Stomach smooth muscle (tissue), 2 donors: ENCODE data around the gene DENND10.
"Not testable (repeated sequence)": the region's sequence is repeated elsewhere in the genome, so short reads cannot be mapped to it uniquely, and the experiment has no call there.

Experiments used
- H3K27ac ChIP-seq: one replicate; pipeline ENCODE4 v1.7.0; 2013; ENCODE audit warnings: mild to moderate bottlenecking, low read length, inconsistent platforms
- H3K27me3 ChIP-seq, 2 donors: one replicate each; pipeline ENCODE4 v1.7.0; 2013; ENCODE audit warnings: low read length in 2 of 2; ENCODE audit not compliant: insufficient read depth in 2 of 2, control insufficient read depth in 1 of 2
- H3K36me3 ChIP-seq, 2 donors: one replicate each; pipeline ENCODE4 v1.7.0; 2013; ENCODE audit warnings: low read length in 2 of 2; ENCODE audit not compliant: control insufficient read depth in 2 of 2, insufficient read depth in 2 of 2
- H3K4me1 ChIP-seq: one replicate; pipeline ENCODE4 v1.7.0; 2013; ENCODE audit warnings: low read length; ENCODE audit not compliant: control insufficient read depth, insufficient read depth
- H3K4me3 ChIP-seq, 2 donors: one replicate each; pipeline ENCODE4 v1.7.0; 2013; ENCODE audit warnings: low read length in 2 of 2
- H3K9ac ChIP-seq, 2 donors: one replicate each; pipeline ENCODE4 v1.7.0; 2013; ENCODE audit warnings: low read length in 2 of 2, mild to moderate bottlenecking in 1 of 2
- H3K9me3 ChIP-seq, 2 donors: one replicate each; pipeline ENCODE4 v1.7.0; 2013; ENCODE audit warnings: low read length in 2 of 2; ENCODE audit not compliant: control insufficient read depth in 2 of 2
- donor health status: healthy.
- donor health status: Pancreatic carcinoma.

Gene DENND10

GRCh38 chr10:119151601-119152000, 47.7 kb downstream of the DENND10 start:
- not testable (repeated sequence) for H3K4me3 ChIP-seq, H3K4me1 ChIP-seq
- H3K36me3 ChIP-seq = peaks cover 50 to 60% of the 10 kb centered on the region in 2 donors

GRCh38 chr10:119153041-119153440, 49.1 kb downstream of the DENND10 start:
- no peak overlapping the region for H3K9ac ChIP-seq

More at GRCh38 chr10:119151601-119152000, 47.7 kb downstream of the DENND10 start:
- not testable (repeated sequence) for H3K9me3 ChIP-seq, H3K27ac ChIP-seq, H3K9ac ChIP-seq, H3K27me3 ChIP-seq

DNA sequence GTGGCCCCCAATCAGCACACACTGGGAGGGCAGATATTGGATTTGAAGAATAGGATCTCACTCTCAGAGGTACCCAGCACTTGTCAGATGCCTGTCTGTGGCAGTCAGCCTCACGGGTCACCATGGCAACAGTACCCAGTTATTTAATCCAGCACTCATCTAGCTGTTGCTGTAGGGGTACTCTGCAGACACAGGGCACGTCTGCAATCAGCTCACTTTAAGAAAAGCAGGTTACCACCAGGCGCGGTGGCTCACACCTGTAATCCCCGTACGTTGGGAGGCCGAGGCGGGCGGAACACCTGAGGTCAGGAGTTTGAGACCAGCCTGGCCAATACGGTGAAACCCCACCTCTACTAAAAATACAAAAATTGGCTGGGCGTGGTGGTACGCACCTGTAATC, 49.7 kb downstream of the DENND10 start:
- no peaks in the 10 kb centered on the region for H3K4me1 ChIP-seq
- H3K36me3 ChIP-seq = peaks cover 48 to 58% of the 10 kb centered on the region in 2 donors
- no peaks in the 10 kb centered on the region for H3K9me3 ChIP-seq
- no peaks in the 10 kb centered on the region for H3K27me3 ChIP-seq
- no peak overlapping the region for H3K4me3 ChIP-seq
- no peak overlapping the region for H3K27ac ChIP-seq
- no peak overlapping the region for H3K9ac ChIP-seq

More at GRCh38 chr10:119153041-119153440, 49.1 kb downstream of the DENND10 start:
- H3K27me3 ChIP-seq = no peaks in the 10 kb centered on the region
- H3K9me3 ChIP-seq = no peaks in the 10 kb centered on the region
- H3K36me3 ChIP-seq = peaks cover 47 to 56% of the 10 kb centered on the region in 2 donors
- H3K27ac ChIP-seq = no peak overlapping the region
- no peak overlapping the region for H3K4me3 ChIP-seq
- no peaks in the 10 kb centered on the region for H3K4me1 ChIP-seq

DNA sequence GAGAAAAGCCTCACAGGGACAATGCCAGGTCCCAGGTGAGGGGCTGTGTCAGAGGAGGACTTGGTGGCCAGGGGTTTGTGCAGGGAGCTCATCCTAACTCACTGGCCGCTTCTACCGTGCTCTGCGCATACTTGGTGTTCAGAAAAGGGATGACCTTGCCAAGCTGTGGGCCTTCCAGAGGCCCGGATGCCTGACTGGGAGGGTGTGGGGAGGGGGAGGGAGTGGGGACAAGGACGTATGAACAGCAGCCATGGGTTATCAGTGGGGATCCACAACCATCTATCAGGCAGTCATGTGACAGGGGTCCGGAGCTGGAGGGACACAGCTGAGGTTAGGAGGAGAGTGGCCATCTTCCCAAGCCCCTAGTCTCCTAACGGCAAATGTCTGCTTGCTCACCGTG, 55.4 kb downstream of the DENND10 start:
- Histone ChIP-seq H3K27ac (no peak overlapping the region), H3K4me3 (no peak overlapping the region), H3K4me1 (peaks cover 10% of the 10 kb centered on the region), H3K27me3 (no peaks in the 10 kb centered on the region), H3K9ac (no peak overlapping the region), H3K36me3 (peaks cover 27 to 47% of the 10 kb centered on the region in 2 donors), H3K9me3 (no peaks in the 10 kb centered on the region)

- H3K4me1 ChIP-seq = peaks cover 27% of the 10 kb centered on the region
- peaks cover 11 to 26% of the 10 kb centered on the region in 2 donors for H3K36me3 ChIP-seq
- H3K9ac ChIP-seq = no peak overlapping the region
- H3K27me3 ChIP-seq = no peaks in the 10 kb centered on the region
- peak overlapping the region; percentile 31 for H3K27ac ChIP-seq
- no peak overlapping the region for H3K4me3 ChIP-seq
- no peaks in the 10 kb centered on the region for H3K9me3 ChIP-seq
Observed at GRCh38 chr10:119161680-119162451, 58.0 kb downstream of the DENND10 start.

DNA sequence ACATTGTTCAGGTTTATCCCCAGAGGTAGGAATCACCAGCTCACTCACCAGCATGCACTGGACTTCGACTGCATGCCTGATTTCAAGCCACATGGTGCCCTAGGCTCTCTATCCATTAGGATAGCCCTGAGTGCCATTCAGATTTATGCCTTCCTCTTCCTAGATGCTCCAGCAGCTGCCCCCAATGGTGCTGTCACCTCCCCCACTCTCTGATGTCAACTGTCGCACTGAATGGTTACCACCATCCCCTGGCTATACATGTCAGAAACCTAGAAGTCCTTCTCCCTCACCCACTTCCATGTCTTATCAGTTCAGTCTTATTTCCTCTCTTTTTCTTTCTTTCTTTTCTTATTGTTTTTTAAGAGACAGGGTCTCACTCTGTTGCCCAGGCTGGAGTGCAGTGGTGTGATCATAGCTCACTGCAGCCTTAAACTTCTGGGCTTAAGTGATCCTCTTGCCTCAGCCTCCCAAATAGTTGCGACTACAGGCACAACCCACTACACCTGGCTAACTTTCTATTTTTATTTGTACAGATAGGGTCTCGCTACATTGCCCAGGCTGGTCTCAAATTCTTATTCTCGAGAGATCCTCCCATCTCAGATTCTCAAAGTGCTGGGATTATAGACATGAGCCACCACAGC, 58.7 kb downstream of the DENND10 start:
- Histone ChIP-seq H3K4me3 (no peak overlapping the region), H3K36me3 (peaks cover 11 to 29% of the 10 kb centered on the region in 2 donors), H3K9ac (no peak overlapping the region), H3K4me1 (peaks cover 27% of the 10 kb centered on the region), H3K27ac (peak overlapping the region; percentile 24), H3K27me3 (no peaks in the 10 kb centered on the region), H3K9me3 (no peaks in the 10 kb centered on the region)

- Histone ChIP-seq H3K4me1 (peaks cover 27% of the 10 kb centered on the region), H3K4me3 (peak within 1 kb of the TSS; percentile 88 to 91), H3K36me3 (peaks cover 20% of the 10 kb centered on the region in 2 donors), H3K27me3 (no peaks in the 10 kb centered on the region), H3K9me3 (no peaks in the 10 kb centered on the region), H3K27ac (peak within 1 kb of the TSS; percentile 88), H3K9ac (peak within 1 kb of the TSS; percentile 92 to 95)
Observed at GRCh38 chr10:119165171-119166117, 61.5 kb downstream of the DENND10 start, which contains the start of gene SFXN4. TSS of gene SFXN4 (minus strand) at chr10:119165714. CDS start at chr10:119165647, 67 bp downstream.

- no peaks in the 10 kb centered on the region for H3K27me3 ChIP-seq
- H3K9ac ChIP-seq = peak overlapping the region; percentile 92 to 95
- no peaks in the 10 kb centered on the region for H3K9me3 ChIP-seq
- H3K4me3 ChIP-seq = peak overlapping the region; percentile 88 to 91
- H3K4me1 ChIP-seq = peaks cover 27% of the 10 kb centered on the region
- H3K27ac ChIP-seq = peak overlapping the region; percentile 88
- H3K36me3 ChIP-seq = peaks cover 17 to 20% of the 10 kb centered on the region in 2 donors
Observed at GRCh38 chr10:119166118-119166500, 62.2 kb downstream of the DENND10 start.

DNA sequence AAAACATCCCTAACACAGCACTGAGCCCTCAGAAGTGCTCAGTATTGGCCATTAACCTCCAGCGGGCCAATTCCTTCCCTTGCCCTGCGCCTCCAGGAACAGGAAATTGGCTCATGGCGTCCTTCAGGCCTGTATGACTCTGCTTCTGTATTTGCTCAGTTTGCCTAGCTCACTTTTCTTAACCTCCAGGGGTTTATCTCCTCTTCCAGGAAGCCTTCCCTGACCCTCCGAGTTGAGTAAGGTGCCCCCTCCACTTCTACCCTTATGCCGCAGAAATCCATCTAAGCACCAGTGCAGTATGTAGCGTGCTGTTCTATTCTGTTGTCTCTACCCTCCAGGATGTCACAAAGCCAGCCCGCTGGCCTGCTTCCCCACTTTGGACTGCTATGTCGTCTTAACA, 62.7 kb downstream of the DENND10 start:
- Histone ChIP-seq H3K27ac (peak overlapping the region; percentile 88), H3K4me1 (peaks cover 25% of the 10 kb centered on the region), H3K4me3 (no peak overlapping the region), H3K9ac (peak overlapping the region in 1 of 2 donors; percentile 95), H3K27me3 (no peaks in the 10 kb centered on the region), H3K9me3 (no peaks in the 10 kb centered on the region), H3K36me3 (peaks cover 21 to 22% of the 10 kb centered on the region in 2 donors)

GRCh38 chr10:119167041-119167440, 63.1 kb downstream of the DENND10 start:
- no peaks in the 10 kb centered on the region for H3K27me3 ChIP-seq
- no peaks in the 10 kb centered on the region for H3K9me3 ChIP-seq
- H3K4me3 ChIP-seq = no peak overlapping the region
- no peak overlapping the region for H3K9ac ChIP-seq
- peaks cover 22% of the 10 kb centered on the region for H3K4me1 ChIP-seq
- H3K36me3 ChIP-seq = peaks cover 25% of the 10 kb centered on the region in 2 donors
- H3K27ac ChIP-seq = peak overlapping the region; percentile 88
